HG03095 (cell line): Measurements from ENCODE around the gene TAMALIN.

ENCODE experiments used
- ATAC-seq: cut with Tn5 transposase; IDR thresholded peaks from one replicate; pipeline ENCODE4 v1.9.1; 2021; ENCODE audit warnings: moderate library complexity; ENCODE audit not compliant: unreplicated experiment

TAMALIN gene

DNA sequence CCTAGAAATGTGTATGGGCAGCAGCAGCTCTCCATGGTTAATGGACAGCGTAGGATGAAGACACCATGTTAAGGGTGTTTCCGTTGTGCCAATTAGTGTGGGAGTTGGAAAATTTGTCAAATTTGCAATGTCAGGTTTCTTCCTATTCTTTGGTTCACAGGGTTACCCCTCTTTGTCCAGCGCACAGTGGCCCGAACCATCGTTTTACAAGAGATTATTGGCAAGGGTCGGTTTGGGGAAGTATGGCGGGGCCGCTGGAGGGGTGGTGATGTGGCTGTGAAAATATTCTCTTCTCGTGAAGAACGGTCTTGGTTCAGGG, 26.0 kb upstream of the TAMALIN start:
- no peak for ATAC-seq

DNA sequence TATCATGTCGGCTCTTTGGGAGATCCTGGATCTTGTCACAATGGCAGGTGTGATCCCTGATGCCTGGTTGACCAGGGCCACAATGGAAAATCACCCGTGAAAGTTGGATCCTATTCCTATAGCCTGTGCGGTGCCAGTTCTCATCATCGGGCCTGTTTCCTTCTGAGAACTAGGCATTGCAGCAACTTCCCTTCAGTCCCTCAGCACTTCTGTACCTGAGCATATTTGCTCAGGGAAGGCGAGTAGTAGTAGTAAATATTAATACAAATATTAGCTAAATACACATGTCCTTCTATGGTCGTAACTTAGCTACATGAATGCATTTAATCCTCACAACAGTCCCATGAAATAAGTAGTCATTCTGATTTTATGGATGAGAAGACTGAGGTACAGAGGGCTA, 22.1 kb upstream of the TAMALIN start:
- no peak for ATAC-seq

DNA sequence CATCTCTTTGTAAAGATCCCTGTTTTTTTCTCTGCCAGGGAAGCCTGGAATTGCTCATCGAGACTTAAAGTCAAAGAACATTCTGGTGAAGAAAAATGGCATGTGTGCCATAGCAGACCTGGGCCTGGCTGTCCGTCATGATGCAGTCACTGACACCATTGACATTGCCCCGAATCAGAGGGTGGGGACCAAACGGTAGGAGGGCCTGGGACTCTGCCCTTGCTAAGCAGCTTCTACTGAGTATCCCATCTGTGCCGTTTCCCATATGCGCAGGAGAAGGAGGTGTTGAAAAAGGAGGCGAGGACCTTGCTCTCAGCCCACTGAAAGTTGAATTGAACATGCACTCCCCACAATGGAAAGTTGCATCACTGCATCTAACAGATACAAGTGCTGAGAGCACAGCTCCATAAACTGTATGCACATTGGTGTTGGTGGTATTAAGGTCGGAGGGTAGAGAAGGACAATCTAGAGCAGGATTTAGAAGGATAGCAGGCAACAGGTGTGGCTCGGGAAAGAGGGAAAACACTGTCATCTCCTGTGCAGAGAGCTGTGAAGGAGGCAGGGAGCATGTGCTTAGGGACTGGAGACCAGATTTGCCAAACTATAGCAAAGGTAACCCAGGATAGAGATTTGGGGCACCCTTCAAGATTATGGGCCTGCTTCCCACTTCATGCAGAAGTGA, 21.5 kb upstream of the TAMALIN start:
- no peak for ATAC-seq

DNA sequence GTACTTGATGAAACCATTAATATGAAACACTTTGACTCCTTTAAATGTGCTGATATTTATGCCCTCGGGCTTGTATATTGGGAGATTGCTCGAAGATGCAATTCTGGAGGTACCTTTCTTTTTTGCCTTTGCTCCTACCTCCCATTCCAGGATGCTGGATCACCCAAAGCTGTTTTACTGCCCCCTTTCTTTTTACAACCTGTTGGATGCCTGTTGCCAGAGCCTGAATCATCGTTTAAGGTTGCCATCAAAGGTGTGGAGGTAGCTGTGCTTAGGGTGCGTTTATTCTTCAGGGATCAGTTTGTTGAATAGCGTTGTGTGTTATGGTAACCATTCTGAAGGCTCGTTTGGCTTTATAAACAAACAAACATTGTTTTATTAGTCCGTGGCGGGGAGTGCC, 19.9 kb upstream of the TAMALIN start:
- ATAC-seq, result no peak

DNA sequence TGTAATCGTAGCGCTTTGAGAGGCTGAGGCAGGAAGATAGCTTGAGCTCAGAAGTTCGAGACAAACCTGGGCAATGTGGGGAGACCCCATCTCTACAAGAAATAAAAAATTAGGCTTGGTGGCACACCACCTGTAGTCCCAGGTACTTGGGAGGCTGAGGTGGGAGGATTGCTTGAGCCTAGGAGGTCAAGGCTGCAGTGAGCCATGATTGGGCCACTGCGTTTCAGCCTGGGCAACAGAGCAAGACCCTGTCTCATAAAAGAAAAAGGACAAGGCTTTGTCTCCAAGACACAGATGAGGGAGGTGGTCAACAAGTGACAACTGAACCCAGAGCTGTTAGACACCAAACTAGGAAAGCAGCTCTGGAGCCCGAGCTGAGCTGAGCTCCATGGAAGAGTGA, 14.5 kb upstream of the TAMALIN start:
- no peak for ATAC-seq

DNA sequence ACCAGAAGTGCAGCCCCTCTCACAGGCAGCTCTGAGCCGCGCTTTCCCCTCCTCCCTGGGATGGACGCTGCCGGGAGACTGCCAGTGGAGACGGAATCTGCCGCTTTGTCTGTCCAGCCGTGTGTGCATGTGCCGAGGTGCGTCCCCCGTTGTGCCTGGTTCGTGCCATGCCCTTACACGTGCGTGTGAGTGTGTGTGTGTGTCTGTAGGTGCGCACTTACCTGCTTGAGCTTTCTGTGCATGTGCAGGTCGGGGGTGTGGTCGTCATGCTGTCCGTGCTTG, 12.3 kb upstream of the TAMALIN start:
- no peak for ATAC-seq

- ATAC-seq, result no peak
Measured at GRCh38 chr12:51994959-51995358, 11.8 kb upstream of the TAMALIN start.

DNA sequence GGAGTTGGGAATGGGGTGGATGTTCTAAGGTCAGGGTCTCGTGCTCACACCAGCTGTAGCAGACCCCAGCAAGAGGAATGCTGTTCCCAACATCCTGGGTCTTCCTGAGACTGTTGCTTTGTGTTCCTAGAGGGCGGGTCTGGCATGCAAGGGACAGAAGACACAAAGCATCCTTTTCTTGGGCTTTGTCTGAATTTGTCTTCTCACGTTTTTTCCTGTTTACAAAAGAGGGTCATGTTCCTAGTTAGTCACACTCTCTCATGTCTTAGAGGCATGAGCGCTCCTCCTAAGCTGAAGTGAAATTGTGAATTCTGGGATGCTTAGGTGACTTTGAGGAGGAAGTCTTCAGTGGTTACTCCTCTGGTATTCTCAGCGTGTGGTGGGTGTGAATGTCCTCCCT, 9.6 kb upstream of the TAMALIN start:
- ATAC-seq, result no peak

DNA sequence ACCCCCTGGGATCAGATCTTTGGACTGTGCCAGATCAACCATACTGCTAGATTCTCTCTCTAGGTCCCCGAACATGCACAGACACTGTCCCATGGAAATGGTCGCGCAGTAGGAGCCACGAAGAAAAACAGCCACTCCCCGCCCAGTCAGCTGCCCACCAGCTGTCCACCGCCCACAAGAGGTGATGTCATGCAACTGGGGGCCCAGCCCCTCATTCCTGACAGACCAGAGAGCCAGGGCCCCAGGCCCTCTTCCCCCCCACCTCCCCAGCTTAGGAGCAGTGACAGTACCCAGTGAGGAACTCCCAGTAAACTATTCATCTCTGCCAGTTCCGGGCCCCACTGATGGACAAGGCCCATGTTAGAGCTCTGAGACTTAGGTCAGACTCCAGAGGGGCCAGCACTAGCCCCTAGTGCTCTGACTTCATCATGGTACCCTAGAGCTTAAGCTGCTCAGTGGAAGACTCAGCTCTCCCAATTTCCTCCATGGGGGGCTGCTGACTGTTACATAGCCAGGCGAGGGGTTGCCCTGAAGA, 3.7 kb upstream of the TAMALIN start:
- ATAC-seq, result no peak

DNA sequence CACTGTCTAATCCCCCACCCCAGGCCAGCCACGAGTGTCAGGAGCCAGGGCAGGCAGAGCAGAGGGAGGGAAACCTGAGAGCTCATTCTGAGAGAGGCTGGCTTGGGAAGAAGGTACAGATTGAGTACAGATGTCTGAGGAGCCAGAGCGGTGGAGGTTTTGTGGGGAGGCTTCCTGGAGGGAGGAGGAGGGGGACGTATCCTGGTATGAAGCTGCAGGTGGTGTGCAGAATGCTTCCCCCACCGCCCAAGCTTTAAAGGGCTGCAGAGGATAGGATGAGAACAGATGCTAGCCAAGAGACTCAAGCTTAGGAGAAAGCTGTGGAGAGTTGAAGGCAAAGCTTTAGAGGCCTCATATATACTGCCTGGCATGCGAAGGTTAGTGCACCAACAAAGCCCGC, 3.2 kb upstream of the TAMALIN start:
- no peak for ATAC-seq

DNA sequence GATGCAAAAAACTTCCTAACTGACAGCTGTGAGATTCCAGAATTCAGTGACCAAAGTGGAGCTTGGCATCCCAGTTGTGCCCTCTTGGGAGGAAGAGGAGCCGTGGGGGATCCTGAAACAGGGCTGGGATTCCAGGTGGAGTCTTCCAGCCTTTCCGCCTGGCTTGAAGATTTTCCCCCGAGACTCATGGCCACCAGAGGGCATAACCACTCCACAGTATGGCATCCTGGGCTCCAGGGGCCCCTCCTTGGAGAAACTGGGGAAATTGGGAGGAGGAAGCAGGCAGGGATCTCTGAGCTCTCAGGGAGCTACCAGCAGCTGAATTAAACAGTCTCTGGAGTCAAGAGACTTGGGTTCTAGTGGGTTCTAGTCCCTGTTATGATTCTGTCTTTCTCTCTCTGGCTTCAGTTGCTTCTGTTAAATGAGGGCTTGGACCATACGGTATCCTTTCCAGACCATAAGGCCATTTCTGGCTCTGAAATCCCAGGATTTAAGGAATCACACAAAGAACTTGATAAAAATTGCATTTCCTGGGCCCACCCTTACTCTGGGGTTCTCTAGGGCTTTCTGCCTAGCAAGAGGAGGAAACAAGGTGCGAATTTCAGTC, 2.6 kb upstream of the TAMALIN start:
- no peak for ATAC-seq

DNA sequence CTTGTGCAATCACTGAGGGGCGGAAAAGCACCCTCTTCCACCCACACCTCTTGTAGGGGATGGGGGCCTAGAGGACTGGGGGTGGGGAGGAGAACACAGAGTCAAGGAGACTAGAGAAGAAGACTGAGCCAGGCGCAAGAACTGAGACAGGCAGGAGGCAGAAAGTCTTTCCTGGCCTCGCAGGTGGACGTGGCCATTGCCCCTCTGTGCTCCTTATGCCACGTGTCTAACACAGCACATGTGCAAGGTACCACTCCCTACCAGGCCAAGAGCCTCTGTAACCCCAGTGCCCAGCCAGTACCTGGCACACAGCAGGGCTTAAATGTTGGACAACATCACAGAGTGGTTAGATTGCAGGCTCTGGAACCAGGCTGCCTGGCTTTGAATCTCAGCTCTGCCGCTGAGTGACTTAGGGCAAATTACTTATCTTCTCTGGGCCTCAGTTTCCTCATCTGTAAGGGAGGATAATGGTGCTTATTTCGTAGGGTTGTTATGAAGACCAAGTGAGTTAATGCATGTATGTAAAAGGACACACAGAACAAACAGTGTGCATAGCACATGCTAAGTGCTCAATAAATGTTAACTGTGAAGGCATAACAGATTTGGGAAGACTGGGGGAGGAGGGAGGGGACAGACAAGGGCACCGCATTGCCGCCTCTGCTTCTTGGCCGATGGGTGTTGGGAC, 1.4 kb upstream of the TAMALIN start:
- no peak for ATAC-seq

DNA sequence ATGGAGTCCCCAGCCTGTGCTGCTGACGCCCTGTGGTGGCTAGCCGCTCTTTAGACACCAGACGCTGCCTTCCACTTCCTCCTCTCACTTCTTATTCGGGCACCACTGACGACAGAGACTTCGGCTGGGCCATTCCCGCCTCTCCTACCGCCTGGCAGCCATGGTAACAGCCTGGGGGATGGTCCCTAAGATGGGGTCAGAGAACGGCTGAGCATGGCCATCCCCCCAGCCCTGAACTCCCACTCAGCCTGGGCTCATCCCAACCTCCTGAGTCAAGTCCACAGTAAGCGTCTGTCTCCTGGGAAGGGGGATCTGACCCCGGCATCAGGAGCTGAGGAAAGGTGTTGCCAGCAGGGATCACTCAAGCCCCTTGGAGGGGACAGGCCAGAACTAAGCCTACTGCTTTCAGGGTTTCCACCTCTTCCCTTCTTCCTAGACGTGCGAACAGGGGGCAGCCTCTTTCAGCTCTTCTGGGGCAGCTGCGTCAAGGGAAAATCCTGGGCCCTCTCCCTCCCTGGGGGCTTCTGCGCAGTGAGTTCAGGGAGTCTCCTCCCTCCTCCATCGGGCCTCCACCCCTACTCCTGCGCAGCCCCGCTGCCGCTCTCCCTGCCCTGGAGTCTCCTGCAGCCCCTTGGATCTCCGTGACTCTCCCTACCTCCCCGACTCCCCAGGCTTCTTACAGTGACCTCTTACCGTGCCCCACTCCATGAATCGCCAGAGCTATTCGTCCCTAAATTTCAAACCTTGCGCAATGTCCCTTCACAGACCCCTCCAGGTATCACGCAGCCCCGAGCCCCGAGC, 643 bp upstream of the TAMALIN start:
- peak; percentile 68 for ATAC-seq

- no peak for ATAC-seq
Measured at GRCh38 chr12:52007158-52007921, 594 bp downstream of the TAMALIN start.

GRCh38 chr12:52007982-52008510, 1.3 kb downstream of the TAMALIN start:
- ATAC-seq, result no peak

DNA sequence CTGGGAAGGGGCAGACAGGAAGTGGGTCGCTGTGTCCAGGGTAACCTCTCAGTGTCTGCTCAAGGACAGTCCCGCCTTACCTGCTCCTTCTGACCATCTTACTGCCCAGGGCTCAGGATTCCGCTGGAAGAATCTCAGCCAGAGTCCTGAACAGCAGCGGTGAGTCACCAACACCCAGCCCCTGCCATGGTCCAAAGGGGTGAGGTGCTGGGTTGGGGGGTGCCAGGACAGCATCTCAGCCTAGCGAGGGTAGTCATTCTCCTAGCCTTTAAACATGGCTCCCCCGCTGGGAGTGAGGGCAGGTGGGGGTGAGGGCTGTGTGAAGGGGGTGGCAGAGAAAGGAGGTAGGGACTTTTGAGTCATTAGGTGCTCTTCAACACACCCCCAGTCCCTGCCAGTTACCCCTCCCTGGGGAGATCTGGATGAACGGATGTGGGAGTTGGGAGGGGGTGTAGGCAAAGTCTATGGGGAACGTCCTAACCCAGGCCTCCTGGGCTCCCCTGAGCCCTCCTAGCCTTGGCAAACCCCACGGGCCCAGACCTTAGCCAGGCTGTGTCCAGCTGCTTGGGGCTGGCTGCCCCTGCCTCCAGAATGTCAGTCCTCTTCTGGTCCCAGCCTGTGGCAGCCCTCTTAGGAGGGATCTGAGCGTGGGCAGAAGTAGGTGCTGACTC, 2.5 kb downstream of the TAMALIN start:
- ATAC-seq, result no peak

DNA sequence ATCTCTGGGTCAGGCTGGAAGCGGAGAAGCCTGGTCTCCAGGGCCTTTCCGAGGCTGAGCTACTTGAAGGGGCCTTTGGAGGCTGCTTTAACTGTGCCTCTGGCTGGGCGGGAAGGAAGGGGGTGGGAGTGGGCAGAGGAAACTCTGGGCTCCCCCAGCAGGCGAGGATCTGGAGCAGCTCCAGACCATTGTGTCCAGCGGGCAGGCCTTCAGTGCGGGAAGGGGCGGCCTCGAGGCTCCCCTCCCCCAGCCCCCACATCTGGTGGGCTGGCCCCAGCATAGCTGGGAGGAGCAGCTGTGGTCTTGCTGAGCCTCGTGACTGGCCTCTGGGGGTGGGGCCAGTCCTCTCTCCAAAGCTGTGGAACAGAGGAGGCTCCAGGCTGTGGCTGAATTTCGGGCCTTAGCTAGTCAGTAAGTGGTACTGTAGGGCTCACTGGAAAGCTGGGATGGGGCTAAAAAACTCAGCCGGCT, 3.4 kb downstream of the TAMALIN start:
- no peak for ATAC-seq

DNA sequence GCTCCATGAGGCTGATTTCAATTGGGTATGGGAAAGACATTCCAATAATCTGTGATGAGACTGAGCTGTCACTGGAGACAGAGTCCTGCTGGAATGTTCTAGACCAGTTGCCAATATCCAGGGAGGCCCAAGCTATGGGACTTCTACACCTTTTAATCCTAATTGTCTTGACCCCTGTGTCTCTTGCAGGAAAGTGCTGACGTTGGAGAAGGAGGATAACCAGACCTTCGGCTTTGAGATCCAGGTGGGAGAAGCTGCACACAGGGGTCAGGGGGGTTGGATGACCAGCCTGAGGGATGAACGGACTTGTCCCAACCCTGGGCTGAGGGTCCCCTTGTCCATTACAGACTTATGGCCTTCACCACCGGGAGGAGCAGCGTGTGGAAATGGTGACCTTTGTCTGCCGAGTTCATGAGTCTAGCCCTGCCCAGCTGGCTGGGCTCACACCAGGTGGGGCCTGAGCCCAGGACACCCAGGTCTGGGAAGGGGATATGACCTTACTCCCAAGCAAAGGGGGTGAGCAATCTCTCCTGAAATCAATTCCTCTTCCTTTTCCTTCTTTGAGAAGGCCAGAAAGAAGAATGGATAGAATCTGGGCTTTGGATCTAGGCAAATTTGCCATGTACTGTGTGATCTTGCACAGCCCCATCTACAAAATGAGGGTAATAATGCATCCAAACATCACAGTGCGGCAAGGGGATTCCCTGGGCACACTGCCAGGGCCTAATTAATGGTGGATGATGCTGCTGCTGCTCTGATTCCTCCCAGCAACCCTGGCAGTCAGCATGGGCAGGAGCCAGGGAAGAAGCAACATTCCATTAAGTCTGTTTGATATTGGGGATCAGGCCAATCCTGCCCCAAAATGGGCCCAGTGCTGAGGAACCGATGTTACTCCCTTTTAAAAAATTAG, 4.2 kb downstream of the TAMALIN start:
- no peak for ATAC-seq

- no peak for ATAC-seq
Measured at GRCh38 chr12:52011602-52012214, 5.0 kb downstream of the TAMALIN start.
